ENCODE results near the gene VTI1A. TPM values are rescaled to one million over a fixed set of nuclear protein-coding genes. Genes with fewer than 3 reads are reported as not detected.

Gene VTI1A
- total and polyA plus RNA-seq, 4 donors: 5.5 to 26.9 (median 13.1) TPM

GRCh38 chr10:112653215-112653614 lies 206.2 kb downstream of the VTI1A start:
- TF ChIP-seq JUND (IDR thresholded peaks at IDR 0.05) (no peak), ATF3 (IDR thresholded peaks at IDR 0.05) (no peak), GABPA (IDR thresholded peaks at IDR 0.05 in 1 of 2, conservative IDR thresholded peaks at IDR 0.05 in 1 of 2) (no peak), SP1 (IDR thresholded peaks at IDR 0.05) (no peak), REST (IDR thresholded peaks at IDR 0.05) (no peak), HNF4G (IDR thresholded peaks at IDR 0.05) (no peak), RAD21 (IDR thresholded peaks at IDR 0.05) (no peak), CTCF (IDR thresholded peaks at IDR 0.05; ENCODE audit: low read depth, low read length, missing input control) (no peak), RXRA (IDR thresholded peaks at IDR 0.05) (no peak), EGR1 (IDR thresholded peaks at IDR 0.05; ENCODE audit: low read depth in 2 of 2) (no peak), FOXA1 (IDR thresholded peaks at IDR 0.05) (no peak), HNF4A (conservative IDR thresholded peaks at IDR 0.05) (no peak), YY1 (IDR thresholded peaks at IDR 0.05) (no peak)

GRCh38 chr10:112653851-112654250 lies 206.8 kb downstream of the VTI1A start:
- no peak for DNase-seq (ENCODE audit: low spot score)
- H3K27me3 ChIP-seq (ENCODE audit: control insufficient read depth in 4 of 4, insufficient read depth in 4 of 4, low read length in 3 of 4): no peaks in the 10 kb centered on the region
- H3K9me3 ChIP-seq (ENCODE audit: control insufficient read depth in 4 of 4, low read length in 3 of 4): no peaks in the 10 kb centered on the region
- no peak overlapping the region for H3K27ac ChIP-seq (ENCODE audit: low read depth in 1 of 2, low read length in 2 of 2)
- no peaks in the 10 kb centered on the region for H3K36me3 ChIP-seq (ENCODE audit: control insufficient read depth in 4 of 4, insufficient read depth in 3 of 4, low read depth in 1 of 4, low read length in 3 of 4)
- no peak overlapping the region for H3K4me3 ChIP-seq (ENCODE audit: low read depth in 1 of 3, low read length in 3 of 3)
- H3K9ac ChIP-seq (ENCODE audit: low read depth in 1 of 2, low read length in 2 of 2): no peak overlapping the region
- peaks cover 0 to 5% (median 0%) of the 10 kb centered on the region in 4 donors for H3K4me1 ChIP-seq (ENCODE audit: control insufficient read depth in 4 of 4, insufficient read depth in 4 of 4, low read length in 3 of 4)
- 89% methylated on average over 3 of the region's 3 CpGs for WGBS
- TF ChIP-seq EGR1 (IDR thresholded peaks at IDR 0.05; ENCODE audit: low read depth in 2 of 2) (no peak), NR2F2 (IDR thresholded peaks at IDR 0.05) (no peak), HNF4G (IDR thresholded peaks at IDR 0.05) (no peak), SP1 (IDR thresholded peaks at IDR 0.05) (no peak), FOXA2 (IDR thresholded peaks at IDR 0.05) (no peak), RAD21 (IDR thresholded peaks at IDR 0.05) (no peak), YY1 (IDR thresholded peaks at IDR 0.05) (no peak), CTCF (IDR thresholded peaks at IDR 0.05; ENCODE audit: low read depth, low read length, missing input control) (no peak), JUND (IDR thresholded peaks at IDR 0.05) (no peak), TAF1 (conservative IDR thresholded peaks at IDR 0.05) (no peak), FOXA1 (IDR thresholded peaks at IDR 0.05) (no peak), REST (IDR thresholded peaks at IDR 0.05) (no peak), RXRA (IDR thresholded peaks at IDR 0.05) (no peak), ATF3 (IDR thresholded peaks at IDR 0.05) (no peak)

More at GRCh38 chr10:112653215-112653614, 206.2 kb downstream of the VTI1A start:
- Histone ChIP-seq H3K36me3 (ENCODE audit: control insufficient read depth in 4 of 4, insufficient read depth in 3 of 4, low read depth in 1 of 4, low read length in 3 of 4) (no peaks in the 10 kb centered on the region), H3K4me3 (ENCODE audit: low read depth in 1 of 3, low read length in 3 of 3) (no peak overlapping the region), H3K4me1 (ENCODE audit: control insufficient read depth in 4 of 4, insufficient read depth in 4 of 4, low read length in 3 of 4) (peaks cover 0 to 5% (median 0%) of the 10 kb centered on the region in 4 donors), H3K9ac (ENCODE audit: low read depth in 1 of 2, low read length in 2 of 2) (no peak overlapping the region), H3K27me3 (ENCODE audit: control insufficient read depth in 4 of 4, insufficient read depth in 4 of 4, low read length in 3 of 4) (no peaks in the 10 kb centered on the region), H3K9me3 (ENCODE audit: control insufficient read depth in 4 of 4, low read length in 3 of 4) (no peaks in the 10 kb centered on the region), H3K27ac (ENCODE audit: low read depth in 1 of 2, low read length in 2 of 2) (no peak overlapping the region)
- DNase-seq (ENCODE audit: low spot score): no peak
- WGBS: 83% methylated on average over 6 of the region's 6 CpGs

All from liver (tissue), 9 donors.